HG02610 (cell line): ENCODE data around the gene IFFO2.

Source experiments
- ATAC-seq: cut with Tn5 transposase; IDR thresholded peaks from one replicate; pipeline ENCODE4 v1.9.1; 2021; ENCODE audit warnings: mild to moderate bottlenecking, moderate library complexity; ENCODE audit not compliant: unreplicated experiment

The IFFO2 gene

DNA sequence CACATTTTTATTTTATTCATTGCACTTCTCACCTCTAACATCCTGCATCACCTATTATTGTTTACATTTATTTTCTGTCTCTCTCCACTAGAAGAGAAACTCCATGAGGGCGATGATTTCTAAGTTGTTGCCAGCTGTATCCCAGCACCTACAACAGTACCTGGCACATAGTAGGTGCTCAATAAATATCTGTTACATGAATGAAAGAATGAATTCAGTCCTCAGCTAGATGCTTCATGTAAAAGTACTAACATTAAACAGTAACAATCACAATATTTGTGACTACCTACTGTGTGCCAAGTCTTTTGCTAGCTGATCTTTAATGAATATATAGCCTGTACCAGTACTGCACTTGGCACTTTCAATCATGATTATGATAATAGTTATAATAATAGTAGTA is 100.0 kb downstream of the IFFO2 start:
- no peak for ATAC-seq

- no peak for ATAC-seq
These were observed 100.9 kb downstream of the IFFO2 start for GRCh38 chr1:18855573-18855972.

DNA sequence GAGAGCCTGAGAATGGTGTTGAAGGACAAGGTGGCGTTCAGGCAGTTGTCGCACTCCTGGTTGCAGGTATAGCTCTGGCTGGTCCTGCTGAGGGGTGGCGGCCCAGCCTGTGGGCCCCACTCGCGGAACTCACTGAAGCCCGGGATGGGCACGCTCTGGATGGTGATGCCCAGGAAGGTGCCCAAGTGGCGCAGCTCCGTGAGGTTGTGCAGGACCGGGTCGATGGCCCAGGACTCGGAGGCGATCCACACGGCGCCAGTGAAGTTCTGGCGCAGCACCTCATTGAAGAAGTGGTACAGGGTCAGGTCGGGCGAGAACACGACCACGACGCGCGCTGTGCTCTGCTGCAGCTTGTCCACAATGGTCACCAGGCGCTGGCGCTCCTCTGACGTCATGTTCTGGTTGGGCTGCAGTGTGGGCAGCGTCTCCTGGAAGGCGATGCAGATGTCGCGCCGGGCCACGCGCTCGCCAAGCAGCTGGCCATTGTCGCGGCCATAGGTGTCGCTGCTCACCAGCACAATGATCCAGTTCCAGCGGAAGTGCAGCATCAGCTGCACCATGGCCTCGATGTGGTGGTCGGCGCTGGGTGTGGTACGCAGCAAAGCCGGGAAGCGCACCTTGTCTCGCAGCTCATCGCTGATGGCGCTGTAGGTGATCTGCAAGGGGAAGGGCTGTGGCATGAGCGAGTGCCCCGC is 102.0 kb downstream of the IFFO2 start:
- ATAC-seq, result no peak
